ENCODE data around the gene LSAMP.

The LSAMP gene

GRCh38 chr3:116140100-116140689 is 305.1 kb downstream of the LSAMP start:
- ChIA-PET CTCF (interaction anchor here (1.1 to 1.3 kb wide), 2 partner anchors 13 to 47 kb away, joined by 3 to 6 read pairs; no protein-coding TSS in a partner anchor), POLR2A (no interaction called here)
- H3K4me1 ChIP-seq (ENCODE audit: control insufficient read depth, insufficient read depth, low read length) = no peaks in the 10 kb centered on the region
- H3K27ac ChIP-seq (ENCODE audit: extremely low read depth, low read depth, low read length) = no peak overlapping the region
- H3K9me3 ChIP-seq (ENCODE audit: control insufficient read depth, insufficient read depth, low read depth, low read length) = no peaks in the 10 kb centered on the region
- no peak overlapping the region for H3K4me3 ChIP-seq (ENCODE audit: low read depth, low read length)
- TF ChIP-seq ZBTB11 (tag by site-specific recombination; conservative IDR thresholded peaks at IDR 0.05; ENCODE audit: low read depth) (no peak), ZNF654 (tag by site-specific recombination; IDR thresholded peaks at IDR 0.05; ENCODE audit: low read depth) (peak; percentile 54), ZNF513 (tag by site-specific recombination; IDR thresholded peaks at IDR 0.05) (no peak), ZNF580 (tag by site-specific recombination; IDR thresholded peaks at IDR 0.05) (no peak), ZSCAN4 (tag by site-specific recombination; IDR thresholded peaks at IDR 0.05) (no peak), ZNF571 (tag by site-specific recombination; IDR thresholded peaks at IDR 0.05) (no peak), ZNF274 (IDR thresholded peaks at IDR 0.05; ENCODE audit: low read length) (no peak), ZNF274 (tag by site-specific recombination; IDR thresholded peaks at IDR 0.05; ENCODE audit: borderline replicate concordance) (no peak), ZNF585B (tag by site-specific recombination; IDR thresholded peaks at IDR 0.05) (no peak), ZSCAN16 (tag by site-specific recombination; IDR thresholded peaks at IDR 0.05) (no peak)
- H3K36me3 ChIP-seq (ENCODE audit: control insufficient read depth in 2 of 2, insufficient read depth in 1 of 2, low read length in 2 of 2) = no peaks in the 10 kb centered on the region

- TF ChIP-seq ZNF596 (tag by site-specific recombination; IDR thresholded peaks at IDR 0.05) (no peak), ZBTB21 (tag by site-specific recombination; IDR thresholded peaks at IDR 0.05) (no peak), ZSCAN30 (tag by site-specific recombination; IDR thresholded peaks at IDR 0.05) (no peak), ZSCAN5A (tag by site-specific recombination; IDR thresholded peaks at IDR 0.05) (no peak), GLIS1 (tag by site-specific recombination; IDR thresholded peaks at IDR 0.05) (no peak), TCF7L2 (IDR thresholded peaks at IDR 0.05; ENCODE audit: borderline replicate concordance, low read depth, low read length) (no peak), IKZF3 (tag by site-specific recombination; IDR thresholded peaks at IDR 0.05) (no peak), INSM2 (tag by site-specific recombination; IDR thresholded peaks at IDR 0.05) (no peak), ZFP37 (tag by site-specific recombination; IDR thresholded peaks at IDR 0.05) (no peak), ZBTB11 (tag by site-specific recombination; conservative IDR thresholded peaks at IDR 0.05; ENCODE audit: low read depth) (no peak), ZNF670 (tag by site-specific recombination; IDR thresholded peaks at IDR 0.05; ENCODE audit: low read depth) (no peak), ZNF175 (tag by site-specific recombination; IDR thresholded peaks at IDR 0.05) (no peak), ZNF514 (tag by site-specific recombination; IDR thresholded peaks at IDR 0.05) (no peak)
- H3K4me3 ChIP-seq (ENCODE audit: low read depth, low read length) = no peak overlapping the region
- H3K9me3 ChIP-seq (ENCODE audit: control insufficient read depth, insufficient read depth, low read depth, low read length) = no peaks in the 10 kb centered on the region
- H3K27ac ChIP-seq (ENCODE audit: extremely low read depth, low read depth, low read length) = no peak overlapping the region
- no peaks in the 10 kb centered on the region for H3K4me1 ChIP-seq (ENCODE audit: control insufficient read depth, insufficient read depth, low read length)
- CTCF ChIA-PET = interaction anchor here (0.6 kb wide), 1 partner anchor 94 kb away, joined by 3 read pairs; no protein-coding TSS in a partner anchor
- H3K36me3 ChIP-seq (ENCODE audit: control insufficient read depth in 2 of 2, insufficient read depth in 1 of 2, low read length in 2 of 2) = no peaks in the 10 kb centered on the region
- POLR2A ChIA-PET = no interaction called here
Measured at GRCh38 chr3:116139641-116140040, 305.6 kb downstream of the LSAMP start.
